ENCODE data around the gene TEKT5. TPM values are rescaled to one million over a fixed set of nuclear protein-coding genes. Genes with fewer than 3 reads are reported as not detected.

Gene TEKT5
- total RNA-seq, 6 experiments from 2014 or later = not detected

DNA sequence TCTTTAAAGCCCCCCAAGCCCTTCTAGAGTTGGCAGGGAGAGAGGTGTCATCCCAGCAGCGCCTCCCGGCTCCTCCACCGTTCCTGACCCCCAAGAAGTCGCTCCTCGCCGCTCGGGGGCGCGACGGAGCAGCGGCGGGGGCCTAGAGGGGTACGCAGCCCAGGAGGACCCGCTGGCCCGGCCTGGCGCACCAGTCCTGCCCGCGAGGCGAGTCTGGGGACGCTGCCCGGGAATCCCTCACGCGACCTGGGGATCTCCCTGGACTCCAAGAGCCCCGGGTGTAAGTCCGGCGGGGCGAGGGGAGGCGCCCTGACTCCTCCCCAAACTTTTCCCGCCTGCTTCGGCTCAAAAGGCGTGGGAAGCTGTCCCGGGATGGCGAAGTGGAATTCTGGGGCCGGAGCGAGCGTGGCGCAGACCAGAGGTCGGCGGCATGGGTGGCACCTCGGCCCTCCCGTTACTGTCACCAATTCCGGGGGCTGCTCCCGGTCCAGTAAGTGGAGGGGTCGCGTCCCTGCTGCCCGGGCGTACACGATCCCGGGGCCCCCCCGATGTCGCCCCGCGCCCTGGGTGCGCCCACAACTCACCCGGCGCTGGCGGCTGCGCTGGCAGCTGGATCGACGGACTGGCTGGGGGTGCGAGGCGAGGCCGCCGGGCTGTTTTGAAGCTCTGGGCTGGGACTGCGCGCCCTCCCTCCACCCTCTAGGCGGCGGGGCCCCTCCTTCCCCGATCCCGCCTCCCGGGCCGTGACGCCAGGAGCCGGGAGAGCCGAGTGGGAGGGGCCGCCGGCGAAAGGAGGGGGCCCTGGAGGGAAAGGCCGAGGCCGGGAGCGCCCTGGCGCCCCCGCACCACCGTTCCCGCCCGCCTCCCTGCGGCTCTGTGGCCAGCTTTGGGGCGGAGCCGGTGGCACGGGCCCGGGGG, 114.5 kb downstream of the TEKT5 start, which contains the start of gene EMP2:
Gene EMP2, minus strand, starts transcription at position 634 of the 918 bp plus-strand sequence. CDS start 32,981 bp downstream, outside the sequence.
- peak within 1 kb of the TSS; percentile 88 for H3K4me3 Mint-ChIP-seq
- H3K4me1 Mint-ChIP-seq (ENCODE audit: low read depth) = peaks cover 74% of the 10 kb centered on the region
- peak within 1 kb of the TSS; percentile 65 for H3K27ac Mint-ChIP-seq
- peaks cover 8% of the 10 kb centered on the region for H3K27me3 Mint-ChIP-seq (ENCODE audit: insufficient read depth)
- peak; percentile 50 for DNase-seq
- no peaks in the 10 kb centered on the region for H3K36me3 Mint-ChIP-seq (ENCODE audit: low read depth)
- H3K9me3 Mint-ChIP-seq = no peaks in the 10 kb centered on the region
- TF ChIP-seq, protein P1, sequence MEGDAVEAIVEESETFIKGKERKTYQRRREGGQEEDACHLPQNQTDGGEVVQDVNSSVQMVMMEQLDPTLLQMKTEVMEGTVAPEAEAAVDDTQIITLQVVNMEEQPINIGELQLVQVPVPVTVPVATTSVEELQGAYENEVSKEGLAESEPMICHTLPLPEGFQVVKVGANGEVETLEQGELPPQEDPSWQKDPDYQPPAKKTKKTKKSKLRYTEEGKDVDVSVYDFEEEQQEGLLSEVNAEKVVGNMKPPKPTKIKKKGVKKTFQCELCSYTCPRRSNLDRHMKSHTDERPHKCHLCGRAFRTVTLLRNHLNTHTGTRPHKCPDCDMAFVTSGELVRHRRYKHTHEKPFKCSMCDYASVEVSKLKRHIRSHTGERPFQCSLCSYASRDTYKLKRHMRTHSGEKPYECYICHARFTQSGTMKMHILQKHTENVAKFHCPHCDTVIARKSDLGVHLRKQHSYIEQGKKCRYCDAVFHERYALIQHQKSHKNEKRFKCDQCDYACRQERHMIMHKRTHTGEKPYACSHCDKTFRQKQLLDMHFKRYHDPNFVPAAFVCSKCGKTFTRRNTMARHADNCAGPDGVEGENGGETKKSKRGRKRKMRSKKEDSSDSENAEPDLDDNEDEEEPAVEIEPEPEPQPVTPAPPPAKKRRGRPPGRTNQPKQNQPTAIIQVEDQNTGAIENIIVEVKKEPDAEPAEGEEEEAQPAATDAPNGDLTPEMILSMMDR (IDR thresholded peaks at IDR 0.05) = peak; percentile 72

DNA sequence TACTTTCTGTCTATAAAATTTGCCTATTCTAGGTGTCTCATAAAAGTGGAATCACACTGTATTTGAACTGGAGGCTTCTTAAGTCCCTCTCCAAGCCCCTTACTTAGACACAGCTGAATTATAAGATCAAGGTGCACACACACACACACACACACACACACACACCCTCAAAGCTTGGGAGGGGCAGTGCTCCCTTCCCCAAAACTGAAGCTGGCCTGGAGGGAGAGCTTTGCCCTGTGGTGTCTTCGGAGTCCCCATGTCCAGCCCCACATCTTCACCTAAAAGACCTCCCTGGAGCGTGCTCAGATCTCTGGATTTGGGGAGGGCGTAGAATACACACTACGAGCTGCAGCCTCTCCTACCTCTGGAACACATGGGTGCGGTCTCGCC, 115.2 kb downstream of the TEKT5 start:
- Mint-ChIP-seq H3K9me3 (no peaks in the 10 kb centered on the region), H3K27ac (peak overlapping the region; percentile 65), H3K36me3 (ENCODE audit: low read depth) (no peaks in the 10 kb centered on the region), H3K4me3 (peak overlapping the region; percentile 88), H3K27me3 (ENCODE audit: insufficient read depth) (peaks cover 8% of the 10 kb centered on the region), H3K4me1 (ENCODE audit: low read depth) (peaks cover 68% of the 10 kb centered on the region)
- TF ChIP-seq, protein P1 (IDR thresholded peaks at IDR 0.05) = no peak
- no peak for DNase-seq

DNA sequence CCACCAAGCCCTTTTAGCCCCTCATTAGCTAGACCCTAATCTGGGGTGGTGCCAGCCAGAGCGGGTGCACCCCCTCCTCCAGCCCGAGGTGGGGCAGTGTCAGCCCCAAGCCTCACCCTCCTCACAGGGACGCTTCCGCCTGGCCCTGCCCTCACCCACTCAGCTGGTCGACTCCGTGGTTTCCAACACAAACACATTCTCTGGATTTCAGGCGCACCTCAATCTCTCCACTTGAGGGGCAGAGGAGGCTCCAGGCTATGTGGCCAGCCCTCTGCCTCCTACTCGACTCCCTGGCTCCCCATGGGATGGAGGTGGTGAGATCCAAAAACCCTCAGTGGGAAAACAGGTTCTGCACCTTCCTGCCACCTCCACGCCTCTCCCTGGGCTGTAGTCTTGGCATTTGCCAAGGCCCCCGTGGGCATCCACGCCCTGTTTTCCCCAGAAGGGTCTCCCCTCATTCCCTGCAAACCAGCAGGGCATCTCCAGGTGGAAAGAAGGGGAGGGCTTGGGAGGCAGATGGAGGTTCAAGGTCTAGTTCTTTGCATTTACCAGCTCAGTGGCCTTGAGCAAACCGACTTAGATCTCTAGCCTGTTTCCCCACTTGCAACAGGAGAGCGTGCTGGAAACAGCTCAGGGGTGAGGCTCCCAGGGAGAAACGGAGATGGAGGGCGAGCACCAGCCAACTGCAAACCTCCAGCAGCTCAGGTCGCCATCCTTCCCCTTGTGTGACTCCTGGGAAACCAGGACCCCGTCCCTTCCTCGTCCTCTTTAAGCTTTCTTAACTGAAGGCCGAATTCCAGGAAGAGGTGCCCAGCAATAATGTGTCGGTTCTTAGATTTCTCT, 116.0 kb downstream of the TEKT5 start:
- Mint-ChIP-seq H3K4me1 (ENCODE audit: low read depth) (peaks cover 62% of the 10 kb centered on the region), H3K9me3 (no peaks in the 10 kb centered on the region), H3K4me3 (peak overlapping the region; percentile 88), H3K27me3 (ENCODE audit: insufficient read depth) (peaks cover 10% of the 10 kb centered on the region), H3K27ac (no peak overlapping the region), H3K36me3 (ENCODE audit: low read depth) (no peaks in the 10 kb centered on the region)
- TF ChIP-seq, protein P1 (IDR thresholded peaks at IDR 0.05) = no peak
- DNase-seq = no peak

Other genes with a start within 250 kb of the TEKT5 start
- 10 to 100 TPM; 14.3 to 35.7 (median 29.7) TPM for gene EMP2, start 114.3 kb downstream of the TEKT5 start, total RNA-seq (2021; fragmentation: NEBNext Ultra II Directional; extraction: Animal tissue kit (Norgen Biotek cat#: 25700))
- 10 to 100 TPM; 18.0 to 29.4 (median 25.1) TPM for gene NUBP1, start 48.9 kb upstream of the TEKT5 start, total RNA-seq (2021; fragmentation: NEBNext Ultra II Directional; extraction: Animal tissue kit (Norgen Biotek cat#: 25700))
- not detected for gene TVP23A, start 123.9 kb upstream of the TEKT5 start, total RNA-seq (2021; fragmentation: NEBNext Ultra II Directional; extraction: Animal tissue kit (Norgen Biotek cat#: 25700))
- under 1 TPM in 5 of 6 experiments, not detected in 1; 0.11 to 0.24 (median 0.13) TPM for gene CIITA, start 182.3 kb upstream of the TEKT5 start, total RNA-seq (2021; fragmentation: NEBNext Ultra II Directional; extraction: Animal tissue kit (Norgen Biotek cat#: 25700))
- gene DEXI, start 247.5 kb upstream of the TEKT5 start, total RNA-seq (2021; fragmentation: NEBNext Ultra II Directional; extraction: Animal tissue kit (Norgen Biotek cat#: 25700)) = 10 to 100 TPM; 39.3 to 49.2 (median 44.3) TPM
- 10 to 100 TPM; 19.4 to 23.2 (median 21.2) TPM for gene CLEC16A, start 249.6 kb upstream of the TEKT5 start, total RNA-seq (2021; fragmentation: NEBNext Ultra II Directional; extraction: Animal tissue kit (Norgen Biotek cat#: 25700))

Measured in HFFc6 (cell line).